Body of pancreas (tissue), 4 donors: ENCODE data around the gene BANK1.

Source experiments
- POLR2A ChIP-seq, 3 donors: fragments of 450-650 bp; IDR thresholded peaks; one replicate each; pipeline ENCODE4 v1.6.1; 2016; ENCODE audit warnings: antibody characterized with exemption in 3 of 3, mild to moderate bottlenecking in 2 of 3
- TF ChIP-seq, protein P1 (sequence below), 7 experiments: fragments of 450-650 bp in 4 of 7; fragments of 200-600 bp in 3 of 7; sonication (generic) in 3 of 7; IDR thresholded peaks; one replicate each; pipeline ENCODE4 v1.5.1; 2016 to 2019; ENCODE audit warnings: antibody characterized with exemption in 7 of 7

DNA sequence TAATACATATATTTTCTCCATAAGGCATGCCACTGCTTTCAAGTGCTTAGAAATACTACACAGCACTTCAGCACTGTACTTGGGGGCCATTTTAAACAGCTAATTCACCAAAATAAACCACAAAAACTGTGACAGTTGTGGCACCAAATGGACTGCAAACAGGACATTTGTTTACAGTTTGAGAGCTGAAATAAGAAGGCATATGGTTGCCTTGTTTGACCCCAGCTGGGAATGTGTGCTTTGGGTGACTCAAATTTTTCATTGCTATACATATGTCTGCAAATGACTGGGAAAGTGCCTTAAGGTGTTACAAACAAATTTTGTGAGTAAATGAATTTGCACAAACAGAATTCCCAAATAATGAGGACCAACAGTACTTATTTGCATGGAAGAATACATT, 124.2 kb downstream of the BANK1 start:
- TF ChIP-seq, protein P1, sequence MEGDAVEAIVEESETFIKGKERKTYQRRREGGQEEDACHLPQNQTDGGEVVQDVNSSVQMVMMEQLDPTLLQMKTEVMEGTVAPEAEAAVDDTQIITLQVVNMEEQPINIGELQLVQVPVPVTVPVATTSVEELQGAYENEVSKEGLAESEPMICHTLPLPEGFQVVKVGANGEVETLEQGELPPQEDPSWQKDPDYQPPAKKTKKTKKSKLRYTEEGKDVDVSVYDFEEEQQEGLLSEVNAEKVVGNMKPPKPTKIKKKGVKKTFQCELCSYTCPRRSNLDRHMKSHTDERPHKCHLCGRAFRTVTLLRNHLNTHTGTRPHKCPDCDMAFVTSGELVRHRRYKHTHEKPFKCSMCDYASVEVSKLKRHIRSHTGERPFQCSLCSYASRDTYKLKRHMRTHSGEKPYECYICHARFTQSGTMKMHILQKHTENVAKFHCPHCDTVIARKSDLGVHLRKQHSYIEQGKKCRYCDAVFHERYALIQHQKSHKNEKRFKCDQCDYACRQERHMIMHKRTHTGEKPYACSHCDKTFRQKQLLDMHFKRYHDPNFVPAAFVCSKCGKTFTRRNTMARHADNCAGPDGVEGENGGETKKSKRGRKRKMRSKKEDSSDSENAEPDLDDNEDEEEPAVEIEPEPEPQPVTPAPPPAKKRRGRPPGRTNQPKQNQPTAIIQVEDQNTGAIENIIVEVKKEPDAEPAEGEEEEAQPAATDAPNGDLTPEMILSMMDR (IDR thresholded peaks at IDR 0.05), result no peak
- no peak for TF ChIP-seq POLR2A (IDR thresholded peaks at IDR 0.05)
